Measurements from ENCODE around the gene NRG4. TPM values are rescaled to one million over a fixed set of nuclear protein-coding genes. Genes with fewer than 3 reads are reported as not detected.
"Not testable (repeated sequence)": the region's sequence is repeated elsewhere in the genome, so short reads cannot be mapped to it uniquely, and the experiment has no call there.

The NRG4 gene
- total RNA-seq, 1 donor from 2014 or later: 0.27 TPM

- intact Hi-C loops (cut with DNase I): no loop called here
- DNase-seq (ENCODE audit: low spot score) (no peak), ATAC-seq (no peak)
These were observed 8.9 kb downstream of the NRG4 start for GRCh38 chr15:76003364-76003763.

GRCh38 chr15:75995611-75996010 is 16.6 kb downstream of the NRG4 start:
- ATAC-seq (no peak), DNase-seq (ENCODE audit: low spot score) (no peak)
- intact Hi-C loops (cut with DNase I): no loop called here

- ATAC-seq: no peak
- intact Hi-C loops (cut with DNase I): no loop called here
- DNase-seq (ENCODE audit: low spot score): no peak
These were observed 18.0 kb downstream of the NRG4 start for GRCh38 chr15:75994220-75994619.

- DNase-seq (ENCODE audit: low spot score) (no peak), ATAC-seq (no peak)
- intact Hi-C loops (cut with DNase I): no loop called here
These were observed 19.3 kb downstream of the NRG4 start for GRCh38 chr15:75992897-75993296.

- intact Hi-C loops (cut with DNase I): no loop called here
- ATAC-seq (no peak), DNase-seq (ENCODE audit: low spot score) (no peak)
These were observed 22.3 kb downstream of the NRG4 start for GRCh38 chr15:75989875-75990274.

- no peak for ATAC-seq
- intact Hi-C loops (cut with DNase I): no loop called here
- DNase-seq (ENCODE audit: low spot score): no peak
These were observed 23.2 kb downstream of the NRG4 start for GRCh38 chr15:75989045-75989444.

GRCh38 chr15:75985971-75986370 is 26.3 kb downstream of the NRG4 start:
- ATAC-seq: no peak
- intact Hi-C loops (cut with DNase I): no loop called here
- DNase-seq (ENCODE audit: low spot score): no peak

- ATAC-seq; DNase-seq (ENCODE audit: low spot score); intact Hi-C loops (cut with DNase I): not testable (repeated sequence)
These were observed 27.5 kb downstream of the NRG4 start for GRCh38 chr15:75984706-75985105.

GRCh38 chr15:75982468-75982867 is 29.8 kb downstream of the NRG4 start:
- intact Hi-C loops (cut with DNase I): no loop called here
- DNase-seq (ENCODE audit: low spot score) (no peak), ATAC-seq (no peak)

GRCh38 chr15:75981149-75981815 is 30.9 kb downstream of the NRG4 start:
- DNase-seq (ENCODE audit: low spot score): no peak
- intact Hi-C loops (cut with DNase I): no loop called here
- ATAC-seq: no peak

GRCh38 chr15:75976766-75977165 is 35.5 kb downstream of the NRG4 start:
- ATAC-seq; intact Hi-C loops (cut with DNase I); DNase-seq (ENCODE audit: low spot score): not testable (repeated sequence)

- intact Hi-C loops (cut with DNase I): no loop called here
- no peak for ATAC-seq
These were observed 46.2 kb downstream of the NRG4 start for GRCh38 chr15:75966073-75966472.

GRCh38 chr15:75961331-75961730 is 50.9 kb downstream of the NRG4 start:
- intact Hi-C loops (cut with DNase I): no loop called here
- ATAC-seq (no peak), DNase-seq (ENCODE audit: low spot score) (no peak)

More at GRCh38 chr15:75966073-75966472, 46.2 kb downstream of the NRG4 start:
- no peak for DNase-seq (ENCODE audit: low spot score)

GRCh38 chr15:75955720-75956119 is 56.5 kb downstream of the NRG4 start:
- intact Hi-C loops (cut with DNase I): no loop called here
- no peak for DNase-seq (ENCODE audit: low spot score)

GRCh38 chr15:75952525-75952924 is 59.7 kb downstream of the NRG4 start:
- DNase-seq (ENCODE audit: low spot score) (no peak), ATAC-seq (no peak)
- intact Hi-C loops (cut with DNase I): no loop called here

More at GRCh38 chr15:75955720-75956119, 56.5 kb downstream of the NRG4 start:
- no peak for ATAC-seq

- intact Hi-C loops (cut with DNase I): no loop called here
- DNase-seq (ENCODE audit: low spot score) (no peak), ATAC-seq (no peak)
These were observed 63.4 kb downstream of the NRG4 start for GRCh38 chr15:75948761-75949296.

- DNase-seq (ENCODE audit: low spot score) (no peak), ATAC-seq (no peak)
- intact Hi-C loops (cut with DNase I): no loop called here
These were observed 65.1 kb downstream of the NRG4 start for GRCh38 chr15:75947092-75947491.

- no peak for ATAC-seq
- DNase-seq (ENCODE audit: low spot score): no peak
- intact Hi-C loops (cut with DNase I): no loop called here
These were observed 66.3 kb downstream of the NRG4 start for GRCh38 chr15:75945953-75946352.

GRCh38 chr15:75943713-75944215 is 68.5 kb downstream of the NRG4 start:
- DNase-seq (ENCODE audit: low spot score) (no peak), ATAC-seq (no peak)
- intact Hi-C loops (cut with DNase I): no loop called here

- intact Hi-C loops (cut with DNase I): no loop called here
- ATAC-seq (no peak), DNase-seq (ENCODE audit: low spot score) (no peak)
These were observed 69.0 kb downstream of the NRG4 start for GRCh38 chr15:75943246-75943645.

GRCh38 chr15:75942464-75942863 is 69.8 kb downstream of the NRG4 start:
- intact Hi-C loops (cut with DNase I): no loop called here
- ATAC-seq (no peak), DNase-seq (ENCODE audit: low spot score) (no peak)
